Measurements from ENCODE around the gene SLFNL1.

DNA sequence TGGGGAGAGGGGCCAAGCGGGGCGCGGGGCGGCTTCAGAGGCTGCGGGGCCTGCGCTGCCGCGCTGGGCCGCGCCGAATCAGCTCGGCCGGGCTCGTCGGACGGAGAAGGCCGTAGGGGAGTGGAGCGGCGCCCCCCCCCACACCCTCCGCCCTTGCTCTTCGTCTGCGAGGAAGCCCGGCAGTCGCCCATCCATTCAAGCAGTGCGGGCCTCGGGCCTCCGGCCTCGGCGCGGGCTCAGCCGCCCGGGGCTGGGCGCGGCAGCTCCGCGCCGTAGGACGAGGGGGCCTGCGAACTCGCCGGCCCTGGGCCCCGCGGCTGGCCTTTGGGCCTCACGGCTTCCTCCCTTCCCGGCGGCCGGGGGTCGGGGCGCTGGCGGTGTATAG is 41.5 kb downstream of the SLFNL1 start:
- TF ChIP-seq CTCF (IDR thresholded peaks at IDR 0.05) (no peak), POLR2A (IDR thresholded peaks at IDR 0.05; ENCODE audit: low read depth) (no peak), POLR2AphosphoS5 (IDR thresholded peaks at IDR 0.05) (no peak)

All from esophagus muscularis mucosa (tissue), 3 donors.